OCI-LY1 (cell line): ENCODE data around the gene CCDC7.
"Not testable (repeated sequence)": the region's sequence is repeated elsewhere in the genome, so short reads cannot be mapped to it uniquely, and the experiment has no call there.

Experiments used
- H2AFZ ChIP-seq: fragments of 200-600 bp; sonication (generic), shearing (Covaris generic); 2 replicates; pipeline ENCODE4 v1.6.0; 2014; ENCODE audit warnings: antibody characterized with exemption, mild to moderate bottlenecking, low read length
- H3F3A ChIP-seq: fragments of 200-600 bp; sonication (generic), shearing (Covaris generic); 2 replicates; pipeline ENCODE4 v1.6.0; 2014; ENCODE audit warnings: mild to moderate bottlenecking, antibody characterized with exemption, low read length, moderate library complexity; ENCODE audit not compliant: insufficient read depth
- H3K27ac ChIP-seq: fragments of 200-600 bp; sonication (generic); 2 replicates; pipeline ENCODE4 v1.5.1; 2014; ENCODE audit warnings: low read length, mixed run types, mild to moderate bottlenecking, low read depth; ENCODE audit not compliant: poor library complexity, severe bottlenecking
- H3K27me3 ChIP-seq: fragments of 200-600 bp; sonication (generic); 2 replicates; pipeline ENCODE4 v1.6.0; 2014; ENCODE audit warnings: antibody characterized with exemption, mild to moderate bottlenecking, low read length, moderate library complexity; ENCODE audit not compliant: insufficient read depth
- H3K36me3 ChIP-seq: fragments of 200-600 bp; sonication (generic); 2 replicates; pipeline ENCODE4 v1.6.1; 2014; ENCODE audit warnings: mild to moderate bottlenecking, antibody characterized with exemption, low read length, moderate library complexity, mixed read lengths; ENCODE audit not compliant: insufficient read depth
- H3K4me1 ChIP-seq: fragments of 200-600 bp; sonication (generic); 2 replicates; pipeline ENCODE4 v1.5.1; 2014; ENCODE audit warnings: mild to moderate bottlenecking, low read length, moderate library complexity; ENCODE audit not compliant: insufficient read depth, severe bottlenecking
- H3K4me2 ChIP-seq: fragments of 200-600 bp; sonication (generic), shearing (Covaris generic); 2 replicates; pipeline ENCODE4 v1.6.1; 2014; ENCODE audit warnings: low read length
- H3K4me3 ChIP-seq: fragments of 200-600 bp; sonication (generic); 2 replicates; pipeline ENCODE4 v1.5.1; 2014; ENCODE audit warnings: low read length, low read depth, mild to moderate bottlenecking, mixed read lengths; ENCODE audit not compliant: poor library complexity, severe bottlenecking
- H3K79me2 ChIP-seq: fragments of 200-600 bp; shearing (Covaris generic); 2 replicates; pipeline ENCODE4 v1.6.1; 2016; ENCODE audit warnings: mixed run types, low read length, mixed read lengths; ENCODE audit not compliant: insufficient read depth
- H3K9ac ChIP-seq: fragments of 200-600 bp; sonication (generic), shearing (Covaris generic); 2 replicates; pipeline ENCODE4 v1.6.1; 2014; ENCODE audit warnings: mild to moderate bottlenecking, low read length, mixed read lengths
- H3K9me2 ChIP-seq: fragments of 200-600 bp; sonication (generic), shearing (Covaris generic); 2 replicates; pipeline ENCODE4 v1.6.1; 2014; ENCODE audit warnings: low read depth, mild to moderate bottlenecking, low read length, mixed read lengths
- H3K9me3 ChIP-seq: fragments of 200-600 bp; shearing (Covaris generic); 2 replicates; pipeline ENCODE4 v1.6.1; 2014; ENCODE audit warnings: low read length, mixed read lengths
- H4K20me1 ChIP-seq: fragments of 200-600 bp; sonication (generic), shearing (Covaris generic); 2 replicates; pipeline ENCODE4 v1.6.0; 2016; ENCODE audit warnings: mild to moderate bottlenecking, low read length; ENCODE audit not compliant: insufficient read depth
- EZH2 ChIP-seq: fragments of 200-600 bp; sonication (generic), shearing (Covaris generic); IDR thresholded peaks from 2 replicates; pipeline ENCODE4 v1.8.0; 2017; ENCODE audit warnings: borderline replicate concordance, mixed run types, mild to moderate bottlenecking, antibody characterized with exemption, low read length, moderate library complexity, mixed read lengths
- TF ChIP-seq, protein P1 (sequence below): fragments of 200-600 bp; sonication (generic), shearing (Covaris generic); IDR thresholded peaks from 2 replicates; pipeline ENCODE4 v1.5.1; 2017; ENCODE audit warnings: mild to moderate bottlenecking, antibody characterized with exemption, low read length, moderate library complexity, mixed read lengths

The CCDC7 gene

DNA sequence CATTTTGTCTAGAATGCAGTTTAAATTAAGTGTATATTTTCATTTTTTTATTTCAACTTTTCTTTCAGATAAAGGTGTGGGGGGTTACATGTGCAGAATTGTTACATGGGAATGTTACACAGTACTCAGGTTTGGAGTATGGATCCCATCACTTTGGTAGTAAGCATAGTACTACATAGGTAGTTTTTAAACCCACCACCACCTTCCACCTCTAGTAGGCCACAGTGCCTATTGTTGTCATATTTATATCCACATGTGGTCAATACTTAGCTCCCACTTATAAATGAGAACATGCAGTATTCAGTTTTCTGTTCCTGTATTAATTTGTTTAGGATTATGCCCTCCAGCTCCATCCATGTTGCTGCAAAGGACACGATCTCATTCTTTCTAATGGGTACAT lies 200.6 kb downstream of the CCDC7 start:
- Histone ChIP-seq H3K27me3 (no peaks in the 10 kb centered on the region), H3K4me1 (no peaks in the 10 kb centered on the region), H2AFZ (no peak overlapping the region), H3K27ac (no peak overlapping the region), H3F3A (no peaks in the 10 kb centered on the region), H3K79me2 (no peaks in the 10 kb centered on the region), H3K9ac (no peak overlapping the region), H3K4me2 (no peak overlapping the region), H3K36me3 (no peaks in the 10 kb centered on the region), H3K9me3 (no peaks in the 10 kb centered on the region), H3K9me2 (no peaks in the 10 kb centered on the region), H3K4me3 (no peak overlapping the region), H4K20me1 (no peaks in the 10 kb centered on the region)
- TF ChIP-seq, protein P1, sequence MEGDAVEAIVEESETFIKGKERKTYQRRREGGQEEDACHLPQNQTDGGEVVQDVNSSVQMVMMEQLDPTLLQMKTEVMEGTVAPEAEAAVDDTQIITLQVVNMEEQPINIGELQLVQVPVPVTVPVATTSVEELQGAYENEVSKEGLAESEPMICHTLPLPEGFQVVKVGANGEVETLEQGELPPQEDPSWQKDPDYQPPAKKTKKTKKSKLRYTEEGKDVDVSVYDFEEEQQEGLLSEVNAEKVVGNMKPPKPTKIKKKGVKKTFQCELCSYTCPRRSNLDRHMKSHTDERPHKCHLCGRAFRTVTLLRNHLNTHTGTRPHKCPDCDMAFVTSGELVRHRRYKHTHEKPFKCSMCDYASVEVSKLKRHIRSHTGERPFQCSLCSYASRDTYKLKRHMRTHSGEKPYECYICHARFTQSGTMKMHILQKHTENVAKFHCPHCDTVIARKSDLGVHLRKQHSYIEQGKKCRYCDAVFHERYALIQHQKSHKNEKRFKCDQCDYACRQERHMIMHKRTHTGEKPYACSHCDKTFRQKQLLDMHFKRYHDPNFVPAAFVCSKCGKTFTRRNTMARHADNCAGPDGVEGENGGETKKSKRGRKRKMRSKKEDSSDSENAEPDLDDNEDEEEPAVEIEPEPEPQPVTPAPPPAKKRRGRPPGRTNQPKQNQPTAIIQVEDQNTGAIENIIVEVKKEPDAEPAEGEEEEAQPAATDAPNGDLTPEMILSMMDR, result no peak
- TF ChIP-seq EZH2, result no peak

DNA sequence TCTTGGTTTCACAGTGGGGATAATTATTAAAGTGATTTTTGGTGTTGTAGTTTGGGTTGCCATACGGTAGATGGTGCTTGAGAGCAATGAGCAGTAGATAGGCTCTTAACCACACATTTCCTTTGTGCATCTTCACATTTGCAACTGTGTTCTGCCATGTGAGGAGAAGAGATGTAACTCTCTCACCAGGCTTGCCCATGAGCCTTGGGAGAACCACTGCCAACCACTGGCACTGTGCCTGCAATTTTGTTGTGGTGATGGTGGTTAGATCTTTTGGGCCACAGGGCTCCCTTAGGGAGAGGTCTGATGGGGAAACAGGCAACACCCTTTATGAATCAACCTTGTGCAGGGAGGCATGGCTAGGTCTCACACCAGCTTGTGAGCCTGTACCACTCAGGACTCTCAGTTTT lies 204.3 kb downstream of the CCDC7 start:
- H3K9me2 ChIP-seq, result no peaks in the 10 kb centered on the region
- H4K20me1 ChIP-seq, result no peaks in the 10 kb centered on the region
- H3K9me3 ChIP-seq, result no peaks in the 10 kb centered on the region
- H3K4me2 ChIP-seq, result no peak overlapping the region
- H3K9ac ChIP-seq, result no peak overlapping the region
- no peaks in the 10 kb centered on the region for H3F3A ChIP-seq
- no peaks in the 10 kb centered on the region for H3K36me3 ChIP-seq
- H3K27me3 ChIP-seq, result no peaks in the 10 kb centered on the region
- no peak overlapping the region for H3K4me3 ChIP-seq
- no peak for TF ChIP-seq EZH2
- TF ChIP-seq, protein P1, result peak; percentile 40; the same call in 1 of the 2 replicates
- no peak overlapping the region for H2AFZ ChIP-seq
- H3K79me2 ChIP-seq, result no peaks in the 10 kb centered on the region
- H3K27ac ChIP-seq, result no peak overlapping the region
- H3K4me1 ChIP-seq, result no peaks in the 10 kb centered on the region

DNA sequence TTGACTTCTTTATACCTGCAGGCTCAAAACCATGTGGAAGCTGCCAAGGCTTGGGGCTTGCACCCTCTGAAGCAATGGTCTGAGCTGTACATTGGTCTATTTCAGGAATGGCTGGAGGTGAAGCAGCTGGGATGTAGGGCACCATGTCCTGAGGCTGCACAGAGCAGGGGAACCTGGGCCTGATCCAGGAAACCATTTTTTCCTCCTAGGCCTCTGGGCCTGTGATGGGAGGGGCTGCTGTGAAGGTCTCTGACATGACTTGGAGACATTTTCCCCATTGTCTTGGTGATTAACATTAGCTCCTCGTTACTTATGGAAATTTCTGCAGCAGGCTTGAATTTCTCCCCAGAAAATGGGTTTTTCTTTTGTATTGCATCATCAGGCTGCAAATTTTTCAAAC lies 211.5 kb downstream of the CCDC7 start:
- not testable (repeated sequence) for H3K4me2 ChIP-seq, H4K20me1 ChIP-seq, H2AFZ ChIP-seq, H3K4me1 ChIP-seq, H3K36me3 ChIP-seq, H3K9ac ChIP-seq, H3K9me2 ChIP-seq, H3K4me3 ChIP-seq, H3F3A ChIP-seq, H3K27me3 ChIP-seq, H3K27ac ChIP-seq, H3K9me3 ChIP-seq, H3K79me2 ChIP-seq

GRCh38 chr10:32661346-32661745 lies 215.4 kb downstream of the CCDC7 start:
- TF ChIP-seq EZH2, result no peak
- TF ChIP-seq, protein P1, result no peak

More at GRCh38 chr10:32661346-32661745, 215.4 kb downstream of the CCDC7 start:
- Histone ChIP-seq H3K4me3 (no peak overlapping the region), H3K4me2 (no peak overlapping the region), H3K9ac (no peak overlapping the region), H3K79me2 (no peaks in the 10 kb centered on the region), H3K9me2 (no peaks in the 10 kb centered on the region), H3K9me3 (no peaks in the 10 kb centered on the region), H3K36me3 (no peaks in the 10 kb centered on the region), H3K27me3 (no peaks in the 10 kb centered on the region), H2AFZ (no peak overlapping the region), H3F3A (no peaks in the 10 kb centered on the region), H3K4me1 (no peaks in the 10 kb centered on the region), H3K27ac (no peak overlapping the region), H4K20me1 (no peaks in the 10 kb centered on the region)
